HG03039 (cell line): ENCODE measurements around the gene CPTP.
"Not testable (repeated sequence)": the region's sequence is repeated elsewhere in the genome, so short reads cannot be mapped to it uniquely, and the experiment has no call there.

ENCODE experiments used
- ATAC-seq: cut with Tn5 transposase; IDR thresholded peaks from one replicate; pipeline ENCODE4 v1.9.1; 2021; ENCODE audit warnings: mild to moderate bottlenecking, moderate library complexity; ENCODE audit not compliant: unreplicated experiment

Gene CPTP

GRCh38 chr1:1305300-1306069, 19.1 kb upstream of the CPTP start:
- ATAC-seq: no peak

GRCh38 chr1:1306070-1306660, 18.4 kb upstream of the CPTP start:
- no peak for ATAC-seq

- no peak for ATAC-seq
These were observed 17.8 kb upstream of the CPTP start for GRCh38 chr1:1306661-1307260.

GRCh38 chr1:1307261-1307922, 17.2 kb upstream of the CPTP start:
- ATAC-seq: peak; percentile 14

GRCh38 chr1:1307923-1308755, 16.5 kb upstream of the CPTP start, which contains the start of the genes ACAP3 and PUSL1:
Gene ACAP3 (minus strand): TSS chr1:1307930. CDS start chr1:1307815, 115 bp downstream.
Gene PUSL1 (plus strand): TSS chr1:1308597. CDS start chr1:1308644, 47 bp downstream.
- peak; percentile 48 for ATAC-seq

GRCh38 chr1:1308756-1309250, 15.8 kb upstream of the CPTP start:
- ATAC-seq: peak; percentile 6

GRCh38 chr1:1309251-1310108, 15.1 kb upstream of the CPTP start:
- ATAC-seq: no peak

- ATAC-seq: no peak
These were observed 14.6 kb upstream of the CPTP start for GRCh38 chr1:1310109-1310385.

GRCh38 chr1:1310476-1311053, 14.0 kb upstream of the CPTP start:
- ATAC-seq: no peak

- no peak for ATAC-seq
These were observed 13.2 kb upstream of the CPTP start for GRCh38 chr1:1311107-1312104.

- no peak for ATAC-seq
These were observed 11.9 kb upstream of the CPTP start for GRCh38 chr1:1312450-1313314.

GRCh38 chr1:1313500-1314236, 10.9 kb upstream of the CPTP start:
- no peak for ATAC-seq

- no peak for ATAC-seq
These were observed 10.4 kb upstream of the CPTP start for GRCh38 chr1:1314237-1314586.

GRCh38 chr1:1314678-1315335, 9.8 kb upstream of the CPTP start:
- no peak for ATAC-seq

- no peak for ATAC-seq
These were observed 9.1 kb upstream of the CPTP start for GRCh38 chr1:1315435-1315954.

GRCh38 chr1:1316199-1316598, 8.4 kb upstream of the CPTP start:
- ATAC-seq: not testable (repeated sequence)
